OCI-M1 (cell line): ENCODE results near the gene EPHA8.

Experiments used
- DNase-seq: peaks from one replicate; lab custom pipeline; 2025; lab: John Stamatoyannopoulos, UW

Gene EPHA8

DNA sequence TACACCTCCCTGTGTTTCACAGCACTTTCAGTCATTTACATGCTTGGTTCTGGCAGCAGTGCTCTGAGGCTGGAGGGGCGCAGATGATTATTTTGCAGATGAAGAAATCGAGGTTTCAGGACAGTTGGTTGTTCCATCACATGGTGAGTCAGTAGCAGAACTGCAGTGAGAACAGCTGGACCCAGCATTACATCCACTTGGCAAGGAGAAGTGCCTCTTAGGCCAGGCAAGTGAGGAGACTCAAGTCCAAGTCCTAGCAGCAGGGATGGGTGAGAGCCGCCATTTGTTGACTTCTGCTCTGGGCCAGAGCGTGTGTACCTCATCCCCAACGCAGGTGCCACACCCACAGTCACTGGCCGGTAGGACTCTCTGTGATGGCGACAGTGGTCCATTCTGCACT lies 26.8 kb upstream of the EPHA8 start:
- DNase-seq: no peak

DNA sequence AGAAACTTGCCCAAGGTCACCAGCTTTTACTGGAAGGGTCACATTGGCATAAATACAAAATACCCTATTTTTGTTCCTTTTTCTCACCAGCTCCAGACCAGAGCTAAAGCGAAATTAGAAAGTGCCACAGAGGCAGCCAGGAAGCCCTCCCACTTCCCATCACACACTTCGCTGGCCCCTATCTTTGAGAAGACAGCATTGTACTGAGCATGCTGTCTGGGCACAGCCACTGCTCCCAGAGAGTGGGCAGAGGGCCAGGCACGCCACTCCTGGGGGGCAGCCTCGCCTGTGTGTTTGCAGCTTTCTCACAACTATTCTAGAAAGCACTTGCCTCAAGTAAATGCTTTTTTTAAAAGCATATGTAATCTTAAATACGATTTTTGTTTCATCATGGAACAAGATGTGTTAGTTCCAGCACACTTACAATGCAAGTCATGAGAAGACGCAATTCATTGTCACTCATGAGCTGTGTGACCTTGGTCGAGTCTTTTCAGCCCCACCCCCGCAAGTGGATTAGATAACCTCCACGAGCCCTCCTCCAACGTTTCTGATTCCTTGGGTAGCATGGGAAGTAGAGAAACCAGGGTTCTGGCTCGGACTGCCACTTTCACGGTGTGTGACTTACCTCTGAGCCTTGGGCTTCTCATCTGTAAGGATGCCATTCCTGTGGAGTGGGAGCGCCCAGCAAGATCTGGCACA lies 25.7 kb upstream of the EPHA8 start:
- no peak for DNase-seq

DNA sequence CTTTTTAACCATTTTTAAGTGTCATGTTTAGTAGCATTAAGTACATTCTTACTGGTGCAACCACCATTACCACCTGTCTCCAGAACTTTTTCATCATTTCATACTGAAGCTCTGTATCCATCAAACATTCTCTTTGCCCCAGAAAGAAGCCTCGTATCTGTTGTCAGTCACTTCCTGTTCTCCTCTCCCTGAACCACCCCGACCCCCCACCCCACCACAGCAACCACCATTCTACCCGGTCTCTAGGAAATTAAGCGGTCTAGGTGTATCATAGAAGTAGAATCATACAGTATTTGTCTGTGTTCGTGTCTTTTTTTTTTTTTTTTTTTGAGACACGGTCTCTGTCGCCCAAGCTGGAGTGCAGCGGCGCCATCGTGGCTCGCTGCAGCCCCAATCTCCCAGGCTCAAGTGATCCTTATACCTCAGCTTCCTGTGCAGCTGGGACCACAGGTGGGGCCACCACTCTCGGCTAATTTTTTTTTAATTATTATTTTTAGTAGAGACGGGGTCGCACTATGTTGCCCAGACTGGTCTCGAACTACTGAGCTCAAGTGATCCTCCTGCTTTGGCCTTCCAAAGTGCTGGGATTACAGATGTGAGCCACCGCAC lies 23.7 kb upstream of the EPHA8 start:
- no peak for DNase-seq

DNA sequence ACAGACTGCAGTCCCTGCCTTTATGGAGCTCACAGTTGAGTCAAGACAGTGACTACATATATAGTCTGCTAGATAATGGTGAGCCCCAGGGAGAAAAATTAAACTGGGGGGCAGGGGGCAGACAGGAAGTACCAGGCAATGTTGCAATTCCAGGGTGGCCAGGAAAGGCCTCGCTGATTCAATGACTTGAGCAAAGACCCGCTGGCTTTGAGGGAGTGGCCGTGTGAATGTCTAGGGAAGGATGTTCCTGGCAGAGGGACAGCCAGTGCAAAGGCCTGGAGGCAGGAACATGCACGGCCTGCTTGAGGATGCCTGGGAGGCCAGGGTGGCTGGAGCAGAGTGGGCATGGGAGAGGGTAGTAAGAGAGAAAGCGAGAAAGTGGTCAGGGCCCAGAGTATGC lies 23.0 kb upstream of the EPHA8 start:
- DNase-seq: no peak

DNA sequence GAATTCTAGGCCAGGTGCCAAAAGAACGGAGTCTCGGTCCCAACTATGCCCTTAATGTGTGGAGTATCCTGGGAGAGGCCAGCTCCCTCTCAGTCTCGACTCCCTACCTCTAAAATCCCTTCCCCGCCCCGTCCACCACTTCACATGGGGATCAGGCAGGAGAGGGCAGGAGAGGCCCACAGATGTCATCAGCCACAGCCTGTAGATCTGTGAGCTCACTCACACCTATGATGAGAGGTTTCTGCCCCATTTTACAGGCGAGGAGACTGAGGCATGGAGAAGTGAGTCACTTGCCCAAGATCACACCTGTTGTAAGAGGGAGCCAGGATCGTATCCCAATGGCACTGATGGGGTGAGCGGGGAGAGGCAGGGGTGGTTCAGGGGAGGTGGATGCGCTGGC lies 20.4 kb upstream of the EPHA8 start:
- DNase-seq: no peak

DNA sequence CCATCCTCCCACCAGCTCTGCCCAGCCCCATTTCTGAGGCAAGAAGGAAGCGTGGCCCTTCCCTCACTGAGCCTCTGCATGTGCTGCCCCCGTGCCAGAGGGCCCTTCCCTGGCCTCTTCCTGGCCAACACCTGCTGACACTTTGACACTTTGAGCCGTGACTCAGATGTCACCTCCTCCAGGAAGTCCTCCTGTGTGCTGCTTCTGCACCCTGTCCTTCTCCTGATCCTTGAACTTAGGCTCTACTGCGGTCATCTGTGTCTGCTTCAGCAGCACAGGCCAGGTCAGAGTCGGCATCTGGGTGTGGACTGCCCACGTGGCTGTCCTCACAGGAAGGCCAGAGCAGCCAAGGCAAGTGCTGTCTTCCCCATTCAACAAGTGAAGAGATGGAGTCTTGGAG lies 19.6 kb upstream of the EPHA8 start:
- DNase-seq: no peak

DNA sequence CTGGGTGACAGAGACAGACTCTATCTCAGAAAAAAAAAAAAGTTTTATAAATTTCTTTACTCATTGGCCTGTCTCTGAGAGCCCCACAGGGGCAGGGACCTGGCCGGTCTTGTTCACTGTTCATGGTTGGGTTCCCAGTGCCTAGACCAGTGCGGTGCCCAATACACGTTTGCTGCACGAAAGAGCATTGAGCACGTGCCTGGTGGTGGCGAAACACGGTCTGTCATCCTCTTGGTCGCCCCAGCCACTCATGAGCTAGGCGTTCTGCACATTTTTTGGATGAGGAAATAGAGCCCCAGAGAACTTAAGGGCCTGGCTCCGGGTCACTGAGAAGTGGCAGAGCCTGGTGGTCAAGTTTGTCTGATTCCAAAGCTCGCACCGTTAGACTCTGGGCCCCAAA lies 18.7 kb upstream of the EPHA8 start:
- DNase-seq: no peak

DNA sequence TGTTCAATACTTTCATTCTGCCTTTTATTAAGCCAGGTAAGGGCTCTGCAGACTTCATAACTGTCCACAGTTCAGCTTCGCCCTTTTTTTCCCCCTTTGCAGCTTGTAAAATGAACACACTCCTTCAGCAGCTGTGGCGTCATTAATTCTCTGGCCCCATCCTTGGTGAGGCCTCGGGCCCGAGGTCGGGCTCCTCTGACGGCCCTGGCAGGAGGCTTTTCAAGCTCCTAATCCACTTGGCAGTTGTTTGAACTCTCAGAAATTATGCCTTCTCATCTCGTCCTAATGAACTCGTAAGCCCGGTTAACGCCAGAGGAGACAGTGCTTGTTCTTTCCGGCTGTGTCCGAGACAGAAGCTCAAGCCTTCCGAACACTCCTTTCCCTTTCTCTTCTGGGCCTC lies 18.1 kb upstream of the EPHA8 start:
- no peak for DNase-seq

DNA sequence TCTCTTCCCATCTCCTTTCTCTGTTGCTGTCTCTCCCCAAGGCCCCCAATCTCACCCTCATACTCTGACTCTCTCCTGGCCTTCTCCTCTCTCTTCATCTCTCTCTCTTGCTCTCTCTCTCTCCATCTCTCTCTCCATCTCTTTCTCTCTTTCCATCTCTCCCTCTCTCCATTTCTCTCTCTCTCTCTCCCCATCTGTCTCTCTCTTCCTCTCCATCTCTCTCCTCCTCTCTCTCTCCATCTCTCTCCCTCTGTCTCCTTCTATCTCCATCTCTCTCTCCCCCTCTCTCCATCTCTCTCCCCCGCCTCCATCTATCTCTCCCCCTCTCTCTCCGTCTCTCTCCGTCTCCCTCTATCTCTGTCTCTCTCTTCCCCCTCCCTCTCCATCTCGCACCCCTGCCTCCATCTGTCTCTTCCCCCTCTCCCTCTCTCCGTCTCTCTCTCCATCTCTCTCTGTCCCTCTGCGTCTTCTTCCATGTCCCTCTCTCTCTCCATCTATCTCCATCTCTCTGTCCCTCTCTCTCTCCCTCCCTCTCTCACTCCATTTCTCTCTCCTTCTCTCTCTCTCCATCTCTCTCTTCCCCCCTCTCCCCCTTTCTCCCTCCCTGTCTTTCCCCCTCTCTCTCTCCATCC lies 16.0 kb upstream of the EPHA8 start:
- no peak for DNase-seq

DNA sequence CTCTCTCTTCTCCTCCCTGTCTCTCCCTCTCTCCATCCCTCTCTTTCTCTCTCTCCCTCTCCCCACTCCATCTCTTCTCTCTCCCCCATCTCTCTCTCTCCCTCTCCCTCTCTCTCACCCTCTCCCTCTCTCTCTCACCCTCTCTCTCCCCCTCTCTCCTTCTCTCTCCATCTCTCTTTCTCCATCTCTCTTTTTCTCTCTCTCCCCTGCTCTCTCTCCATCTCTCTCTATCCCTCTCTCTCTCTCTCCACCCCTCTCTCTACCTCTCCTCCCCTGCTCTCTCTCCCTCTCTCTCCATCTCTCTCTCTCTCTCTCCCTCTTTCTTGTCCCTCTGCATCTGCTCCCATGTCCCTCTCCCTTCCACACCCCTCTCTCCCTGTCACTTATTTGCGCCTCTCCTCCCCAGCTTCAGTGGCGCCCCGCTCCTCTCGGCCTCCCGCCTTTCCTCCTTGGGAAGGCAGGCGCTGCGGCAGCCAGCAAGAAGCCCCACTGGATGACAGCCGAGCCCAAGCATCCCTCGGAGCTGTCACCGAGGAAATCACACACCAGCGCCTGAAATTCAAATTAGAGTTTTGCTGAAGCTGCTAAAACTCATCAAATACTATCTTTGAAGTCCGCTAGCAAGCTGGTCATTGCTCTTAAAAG lies 15.3 kb upstream of the EPHA8 start:
- no peak for DNase-seq

DNA sequence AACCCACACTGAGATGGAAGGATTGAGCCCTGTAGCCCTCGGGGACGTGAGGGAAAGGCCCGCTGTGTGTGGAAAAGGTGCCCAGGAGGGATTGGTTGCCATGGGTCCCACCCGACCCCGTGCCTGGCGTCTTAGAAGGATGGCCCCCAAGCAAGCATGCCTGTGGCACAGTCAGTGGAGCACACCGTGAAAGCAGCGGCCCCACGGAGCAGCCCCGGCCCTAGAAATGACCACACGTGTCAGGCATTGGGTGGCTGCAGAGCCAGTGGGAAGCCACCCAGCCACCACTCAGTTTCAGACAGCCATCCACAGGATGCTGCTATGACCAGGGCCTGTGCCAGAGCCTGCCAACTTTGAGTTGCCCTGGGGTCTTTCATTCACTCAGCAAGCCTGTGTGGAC lies 13.3 kb upstream of the EPHA8 start:
- no peak for DNase-seq

DNA sequence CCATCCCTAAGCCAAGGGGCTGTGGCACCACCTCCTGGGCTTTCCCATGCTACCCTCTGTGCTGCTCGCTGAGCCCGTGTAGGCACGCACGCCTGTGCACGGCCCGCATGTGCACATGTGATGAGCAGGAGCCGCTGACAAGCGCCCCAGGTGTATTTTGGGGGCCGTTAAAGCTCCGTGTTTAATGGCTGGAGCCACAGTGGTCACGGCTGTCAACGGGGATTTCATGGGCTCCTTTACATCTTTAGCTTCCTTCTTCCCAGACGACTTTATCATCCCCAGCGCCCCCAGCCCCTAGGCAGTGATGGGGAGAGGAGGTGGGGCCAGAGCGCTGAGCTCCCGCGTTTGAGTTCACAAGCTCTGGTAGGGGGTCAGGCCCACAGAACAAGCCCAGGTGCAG lies 11.7 kb upstream of the EPHA8 start:
- DNase-seq: no peak

DNA sequence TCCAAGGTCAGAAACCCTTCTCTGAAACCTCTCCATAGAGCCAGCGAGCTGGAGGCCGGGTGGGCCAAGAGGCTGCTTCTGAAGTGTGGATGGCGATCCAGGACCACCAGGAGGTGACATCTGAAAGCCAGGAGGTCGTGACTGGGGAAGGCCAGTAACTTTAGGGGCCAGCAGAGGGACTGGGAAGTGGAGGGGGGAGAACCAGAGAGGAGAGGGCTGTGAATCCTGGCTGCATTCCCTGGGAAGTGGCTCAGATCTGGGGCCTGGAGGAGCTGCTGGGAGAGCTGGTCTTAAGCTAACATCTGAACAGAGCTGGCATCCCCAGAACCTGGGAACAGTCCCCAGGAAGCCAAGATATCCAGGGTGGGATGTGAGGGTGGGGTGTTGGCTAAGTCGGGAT lies 11.3 kb upstream of the EPHA8 start:
- DNase-seq: no peak

DNA sequence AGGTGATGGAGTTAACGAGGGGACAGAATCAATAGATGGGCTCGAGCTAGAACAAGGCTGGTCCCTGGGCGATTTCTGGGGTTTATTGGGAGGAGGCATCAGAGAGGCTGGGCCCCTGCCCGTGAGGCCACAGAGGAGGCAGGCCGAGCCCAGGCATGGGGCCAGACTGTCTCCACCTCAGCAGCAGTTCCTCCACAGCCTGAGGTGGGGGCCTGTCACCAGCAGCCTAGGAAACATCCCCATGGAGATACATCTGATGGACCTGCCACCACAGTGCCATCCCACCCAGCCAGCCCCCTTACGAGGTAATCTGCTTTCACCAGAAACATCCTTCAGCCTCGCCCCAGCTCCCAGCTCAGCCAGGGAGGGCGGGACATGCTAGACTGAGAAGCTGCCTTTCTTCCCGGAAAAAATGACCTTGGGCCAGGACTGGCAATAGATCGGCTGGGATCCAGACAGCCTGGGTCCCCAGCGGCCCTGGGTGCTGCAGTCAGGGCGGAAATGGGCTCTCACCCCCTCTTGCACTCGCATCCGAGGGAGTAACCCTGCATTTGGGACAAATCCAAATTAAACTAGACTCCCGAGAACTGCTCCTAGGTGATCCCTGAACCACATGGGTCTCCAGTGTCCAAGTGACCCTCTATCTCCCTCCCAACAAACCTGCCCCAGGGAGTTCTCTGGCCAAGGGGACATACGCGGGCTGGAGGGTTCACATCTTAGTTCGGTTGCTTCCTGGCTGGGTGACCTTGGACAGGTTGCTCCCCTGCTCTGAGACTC lies 10.0 kb upstream of the EPHA8 start:
- DNase-seq: no peak

DNA sequence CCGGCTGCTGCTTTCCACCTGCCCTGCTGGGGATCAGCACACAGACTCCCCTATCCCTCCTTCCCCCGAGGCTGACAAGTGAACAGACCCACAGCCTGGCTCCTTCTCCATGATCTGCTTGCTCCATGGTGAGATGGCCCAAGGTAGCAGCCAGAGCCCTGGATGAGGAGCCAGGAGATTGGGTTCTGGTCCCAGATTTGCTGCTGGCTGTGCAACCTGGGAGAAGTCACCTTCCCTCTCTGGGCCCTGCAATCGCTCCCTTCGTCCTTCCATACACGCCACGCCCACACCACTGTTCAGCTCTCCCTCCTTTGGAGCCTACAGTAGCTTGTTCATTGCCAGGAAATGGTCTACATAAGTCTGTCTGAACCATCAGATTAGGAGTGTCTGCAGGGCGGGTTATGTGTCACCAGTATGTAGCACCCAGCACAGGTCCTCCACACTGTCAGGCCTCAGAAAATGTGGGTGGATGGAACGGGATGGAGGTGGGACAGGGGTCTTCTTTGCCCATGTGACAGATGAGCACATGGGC lies 9.2 kb upstream of the EPHA8 start:
- peak; percentile 39 for DNase-seq

DNA sequence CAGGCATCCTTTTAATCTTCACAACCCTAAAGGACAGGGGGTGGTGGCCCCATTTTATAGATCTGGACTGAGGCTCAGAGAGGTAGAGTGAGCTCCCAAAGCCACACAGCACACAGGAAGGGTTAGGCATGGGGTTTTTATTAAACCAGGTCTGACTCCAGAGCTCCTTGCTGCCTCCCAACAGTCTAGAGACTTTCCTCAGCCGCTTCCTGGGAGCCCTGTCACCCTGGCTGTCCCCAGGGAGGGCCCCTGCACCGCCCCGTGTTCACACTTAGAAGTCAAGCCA lies 8.0 kb upstream of the EPHA8 start:
- DNase-seq: no peak

DNA sequence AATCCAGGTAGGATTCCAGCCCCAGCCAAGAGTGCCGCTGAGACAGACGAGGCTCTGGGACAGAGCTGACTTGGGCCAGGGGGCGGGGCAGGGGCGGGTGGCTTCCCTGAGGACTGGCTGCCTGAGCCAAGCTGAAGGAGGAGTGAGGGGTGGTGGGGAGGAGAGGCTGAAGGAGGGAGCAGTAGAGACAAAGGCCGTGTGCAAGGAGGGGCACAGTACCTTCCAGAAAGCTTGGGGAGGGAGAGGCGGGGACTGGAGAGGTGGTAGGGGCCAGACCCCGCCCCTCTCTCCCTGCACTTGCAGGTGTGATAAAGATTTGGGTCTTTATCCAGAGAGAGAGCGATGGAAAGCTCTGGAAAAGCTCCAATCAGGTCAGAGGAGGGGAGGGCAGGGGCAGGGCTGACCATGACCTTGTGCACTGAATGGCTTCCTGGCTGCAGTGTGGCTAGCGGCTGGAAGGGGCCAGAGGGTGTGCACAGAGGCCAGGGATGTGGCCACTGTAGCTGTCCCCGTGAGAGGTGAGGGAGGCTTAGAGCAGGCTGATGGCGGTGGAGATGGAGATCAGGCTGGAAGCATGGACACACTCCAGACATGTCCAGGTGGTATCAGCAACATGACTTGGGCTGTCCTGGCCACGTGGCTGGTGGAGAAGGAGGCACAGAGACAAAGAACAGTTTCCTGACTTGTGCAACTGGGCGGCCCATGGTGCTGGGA lies 6.7 kb upstream of the EPHA8 start:
- DNase-seq: no peak

DNA sequence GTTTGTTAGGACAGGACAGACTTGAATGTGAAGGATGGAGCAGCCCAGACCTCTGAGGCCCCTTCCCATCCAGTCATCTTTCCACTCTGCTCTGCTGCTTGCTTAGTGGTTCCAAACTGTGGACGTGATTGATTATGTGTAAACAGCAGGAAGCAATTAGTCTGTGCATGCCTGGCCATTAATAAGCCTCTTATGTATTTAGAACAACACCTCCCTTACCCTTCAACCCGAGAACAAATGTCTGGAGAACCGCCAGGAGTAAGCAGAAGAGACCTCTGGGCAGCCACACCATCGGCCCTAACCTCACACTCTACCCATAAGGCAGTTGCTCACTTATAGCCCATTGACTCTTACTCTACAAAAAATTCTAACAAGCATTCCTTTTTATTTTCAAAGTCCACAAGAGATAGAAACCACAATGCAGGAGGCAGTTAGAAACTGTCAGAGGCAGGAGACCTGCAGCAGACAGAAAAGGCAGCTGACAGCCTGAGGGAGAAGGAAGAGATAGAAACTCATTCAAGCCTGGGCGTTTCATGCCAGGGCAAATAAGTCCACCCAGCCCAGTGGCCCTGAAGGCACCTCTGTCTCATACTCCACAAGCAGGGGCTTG lies 5.8 kb upstream of the EPHA8 start:
- DNase-seq: no peak

DNA sequence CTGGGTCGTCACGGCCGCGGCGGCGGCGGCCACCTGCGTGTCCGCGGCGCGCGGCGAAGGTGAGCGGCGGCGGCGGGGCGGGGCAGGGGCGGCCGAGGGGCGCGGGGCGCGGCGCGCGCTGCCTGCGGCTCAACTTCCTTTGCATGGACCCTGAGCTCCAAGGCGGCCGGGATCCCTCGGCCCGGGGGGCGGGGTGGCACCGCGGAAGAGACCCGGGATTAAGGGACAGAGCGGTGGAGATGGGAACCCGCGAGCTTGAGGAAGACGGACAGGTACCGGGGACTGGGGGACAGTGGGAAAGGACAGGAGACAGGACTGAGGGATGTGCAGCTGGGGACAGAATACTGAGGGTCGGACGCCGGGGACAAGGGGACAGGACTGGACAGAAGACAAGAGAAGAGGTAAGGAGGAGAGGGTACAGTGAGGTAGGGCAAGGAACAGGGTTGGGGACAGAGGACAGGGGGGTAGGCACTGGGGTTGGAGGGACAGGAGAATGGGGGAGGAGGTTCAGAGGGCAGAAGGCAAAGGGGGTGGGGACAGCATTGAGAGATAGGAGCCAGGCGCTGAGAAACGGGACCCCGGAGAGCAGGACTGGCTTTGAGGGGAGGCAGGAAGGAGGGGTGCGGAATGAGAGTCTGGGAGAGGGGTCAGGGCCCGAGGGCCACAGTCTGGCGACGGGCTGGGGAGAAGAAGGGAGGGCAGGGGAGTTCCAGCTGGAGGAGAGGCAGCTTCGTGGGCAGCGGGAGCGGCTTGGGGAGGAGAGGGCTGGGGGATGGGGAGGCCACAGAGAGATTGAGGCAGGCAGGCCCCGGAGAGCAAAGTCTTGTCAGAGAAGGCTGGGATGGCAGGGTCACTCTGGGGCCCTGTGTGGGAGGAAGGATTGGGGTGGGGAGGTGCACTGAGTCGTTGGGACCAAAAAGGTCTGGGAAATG lies 648 bp downstream of the EPHA8 start:
- DNase-seq: no peak

DNA sequence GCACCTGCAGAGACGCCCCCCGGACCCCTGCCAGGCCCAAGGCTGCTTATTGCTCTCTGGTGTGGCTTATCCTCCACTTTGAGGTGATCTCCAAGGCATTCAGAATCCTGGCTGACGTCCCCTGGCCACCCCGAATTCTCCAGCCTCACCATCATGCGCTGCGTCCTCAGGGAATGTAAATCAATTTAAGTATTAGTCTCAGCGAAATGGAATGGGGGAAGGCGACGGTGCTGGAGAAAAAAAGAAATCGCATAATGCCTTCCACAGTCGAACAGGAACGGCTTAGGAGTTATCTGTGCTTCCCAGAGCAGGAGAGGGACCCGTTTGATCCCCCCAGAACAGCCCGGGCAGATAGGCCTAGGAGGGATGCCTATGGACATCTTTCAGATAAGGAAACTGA lies 2.9 kb downstream of the EPHA8 start:
- no peak for DNase-seq
